ENCODE data around the gene AGAP1.

Gene AGAP1

GRCh38 chr2:235553291-235553690 is 59.4 kb downstream of the AGAP1 start:
- DNase-seq = no peak

- no peak for DNase-seq
Observed at GRCh38 chr2:235553696-235554100, 59.9 kb downstream of the AGAP1 start.

GRCh38 chr2:235554385-235554784 is 60.5 kb downstream of the AGAP1 start:
- DNase-seq = no peak

GRCh38 chr2:235554936-235555335 is 61.1 kb downstream of the AGAP1 start:
- no peak for DNase-seq

GRCh38 chr2:235555371-235555770 is 61.5 kb downstream of the AGAP1 start:
- DNase-seq = no peak

GRCh38 chr2:235556086-235556485 is 62.2 kb downstream of the AGAP1 start:
- DNase-seq = no peak

- no peak for DNase-seq
Observed at GRCh38 chr2:235556901-235557300, 63.1 kb downstream of the AGAP1 start.

GRCh38 chr2:235557903-235558302 is 64.1 kb downstream of the AGAP1 start:
- DNase-seq = no peak

- no peak for DNase-seq
Observed at GRCh38 chr2:235558572-235558971, 64.7 kb downstream of the AGAP1 start.

- no peak for DNase-seq
Observed at GRCh38 chr2:235560345-235560744, 66.5 kb downstream of the AGAP1 start.

GRCh38 chr2:235561450-235561849 is 67.6 kb downstream of the AGAP1 start:
- no peak for DNase-seq

GRCh38 chr2:235562065-235562747 is 68.4 kb downstream of the AGAP1 start:
- DNase-seq = no peak

- DNase-seq = no peak
Observed at GRCh38 chr2:235563056-235563910, 69.4 kb downstream of the AGAP1 start.

GRCh38 chr2:235564066-235564465 is 70.2 kb downstream of the AGAP1 start:
- no peak for DNase-seq

GRCh38 chr2:235564884-235565530 is 71.2 kb downstream of the AGAP1 start:
- no peak for DNase-seq

- DNase-seq = no peak
Observed at GRCh38 chr2:235566415-235566814, 72.6 kb downstream of the AGAP1 start.

- DNase-seq = no peak
Observed at GRCh38 chr2:235566931-235567495, 73.2 kb downstream of the AGAP1 start.

GRCh38 chr2:235567842-235568241 is 74.0 kb downstream of the AGAP1 start:
- no peak for DNase-seq

GRCh38 chr2:235568431-235568830 is 74.6 kb downstream of the AGAP1 start:
- no peak for DNase-seq

GRCh38 chr2:235569837-235570236 is 76.0 kb downstream of the AGAP1 start:
- DNase-seq = no peak

GRCh38 chr2:235570256-235570655 is 76.4 kb downstream of the AGAP1 start:
- DNase-seq = no peak

GRCh38 chr2:235570966-235571692 is 77.3 kb downstream of the AGAP1 start:
- no peak for DNase-seq

GRCh38 chr2:235572592-235572991 is 78.7 kb downstream of the AGAP1 start:
- no peak for DNase-seq

Data from NCI-H1417 treated with DMSO at 0.1 percent for 48 hours (cell line).